ENCODE data around the gene MBP.

- TF ChIP-seq, protein P1, sequence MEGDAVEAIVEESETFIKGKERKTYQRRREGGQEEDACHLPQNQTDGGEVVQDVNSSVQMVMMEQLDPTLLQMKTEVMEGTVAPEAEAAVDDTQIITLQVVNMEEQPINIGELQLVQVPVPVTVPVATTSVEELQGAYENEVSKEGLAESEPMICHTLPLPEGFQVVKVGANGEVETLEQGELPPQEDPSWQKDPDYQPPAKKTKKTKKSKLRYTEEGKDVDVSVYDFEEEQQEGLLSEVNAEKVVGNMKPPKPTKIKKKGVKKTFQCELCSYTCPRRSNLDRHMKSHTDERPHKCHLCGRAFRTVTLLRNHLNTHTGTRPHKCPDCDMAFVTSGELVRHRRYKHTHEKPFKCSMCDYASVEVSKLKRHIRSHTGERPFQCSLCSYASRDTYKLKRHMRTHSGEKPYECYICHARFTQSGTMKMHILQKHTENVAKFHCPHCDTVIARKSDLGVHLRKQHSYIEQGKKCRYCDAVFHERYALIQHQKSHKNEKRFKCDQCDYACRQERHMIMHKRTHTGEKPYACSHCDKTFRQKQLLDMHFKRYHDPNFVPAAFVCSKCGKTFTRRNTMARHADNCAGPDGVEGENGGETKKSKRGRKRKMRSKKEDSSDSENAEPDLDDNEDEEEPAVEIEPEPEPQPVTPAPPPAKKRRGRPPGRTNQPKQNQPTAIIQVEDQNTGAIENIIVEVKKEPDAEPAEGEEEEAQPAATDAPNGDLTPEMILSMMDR (IDR thresholded peaks at IDR 0.05 in 8 of 11, conservative IDR thresholded peaks at IDR 0.05 in 3 of 11) = no peak
- no peak for TF ChIP-seq POLR2A (IDR thresholded peaks at IDR 0.05)
Observed at GRCh38 chr18:76952747-76953146, 179.8 kb downstream of the MBP start.

Measured in spleen (tissue), 7 donors.